Kidney epithelial cell (primary cell): ENCODE measurements around the gene KRT36. TPM values are rescaled to one million over a fixed set of nuclear protein-coding genes. Genes with fewer than 3 reads are reported as not detected.

Experiments
- DNase-seq: peaks from one replicate; pipeline ENCODE4 v3.0.0-alpha.2; 2010; ENCODE audit warnings: low read depth
- H3K27me3 ChIP-seq: 2 replicates; pipeline ENCODE4 v1.6.0; 2011; ENCODE audit warnings: low read length; ENCODE audit not compliant: control insufficient read depth, insufficient read depth
- H3K36me3 ChIP-seq: 2 replicates; pipeline ENCODE4 v1.5.1; 2011; ENCODE audit warnings: low read length; ENCODE audit not compliant: control insufficient read depth, insufficient read depth
- H3K4me3 ChIP-seq: 2 replicates; pipeline ENCODE4 v1.5.1; 2011; ENCODE audit warnings: low read depth, mild to moderate bottlenecking, control low read depth, low read length
- CTCF ChIP-seq: IDR thresholded peaks from 2 replicates; pipeline ENCODE4 v1.5.1; 2011; ENCODE audit warnings: mild to moderate bottlenecking, moderate library complexity, low read length, control low read depth, inconsistent platforms; ENCODE audit not compliant: insufficient read depth, poor library complexity, severe bottlenecking
- total RNA-seq: library from RNA; depleted of rRNA; stranded (reverse); fragments of >200 nt; gene quantifications from 2 replicates; pipeline ENCODE4 v1.2.3, GENCODE V29; 2015

KRT36 gene
- total RNA-seq, 1 donor from 2014 or later = not detected

- Histone ChIP-seq H3K4me3 (no peak overlapping the region), H3K27me3 (no peaks in the 10 kb centered on the region), H3K36me3 (no peaks in the 10 kb centered on the region)
- DNase-seq = no peak
- TF ChIP-seq CTCF = no peak
Observed at GRCh38 chr17:41453066-41453465, 36.6 kb downstream of the KRT36 start.

DNA sequence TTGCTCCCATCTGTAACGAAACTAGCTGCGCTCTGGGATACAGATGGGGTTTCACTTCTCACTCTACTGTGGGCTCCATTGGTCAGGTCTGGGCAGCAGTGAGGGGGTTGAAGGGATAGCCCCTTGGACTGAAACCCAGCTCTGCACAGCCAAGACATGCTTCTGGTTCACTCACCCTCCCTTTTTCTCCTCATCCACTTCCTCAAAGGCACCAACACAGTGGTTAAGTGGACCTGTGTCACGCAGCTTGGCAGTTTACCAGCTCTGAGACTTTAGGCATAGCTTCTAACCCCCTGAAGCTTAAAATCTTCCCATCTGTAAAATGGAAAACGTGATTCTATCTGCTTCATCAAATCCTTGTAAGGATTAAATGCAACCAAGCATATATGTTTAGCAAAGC is 37.4 kb downstream of the KRT36 start:
- no peak overlapping the region for H3K4me3 ChIP-seq
- no peak for TF ChIP-seq CTCF
- no peaks in the 10 kb centered on the region for H3K27me3 ChIP-seq
- no peaks in the 10 kb centered on the region for H3K36me3 ChIP-seq
- no peak for DNase-seq

DNA sequence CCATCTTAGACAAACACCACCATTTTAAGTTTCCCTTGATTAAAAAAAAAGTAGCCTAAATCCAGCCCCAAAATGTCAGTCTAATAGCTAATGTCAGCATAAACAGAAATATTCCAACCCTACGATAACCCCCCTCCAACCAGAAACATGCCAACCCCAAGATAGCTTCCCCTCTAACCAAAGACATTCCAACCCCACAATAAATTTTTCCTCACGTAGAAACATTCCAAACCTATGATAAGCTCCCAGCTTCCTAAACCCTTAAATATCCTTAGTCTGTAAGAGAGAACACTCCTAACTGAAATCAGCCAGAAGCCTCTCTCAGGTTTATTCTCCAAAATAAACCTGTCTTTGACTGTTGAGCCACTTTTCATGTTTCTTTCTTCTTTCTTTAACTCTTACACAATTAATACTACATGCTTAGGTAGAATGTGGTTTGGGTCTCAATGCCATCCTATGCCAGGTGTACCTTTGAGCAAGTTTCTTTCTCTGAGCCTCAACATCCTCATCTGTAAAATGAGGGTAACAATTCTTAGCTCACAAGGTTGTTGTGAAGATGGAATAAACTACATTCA is 38.5 kb downstream of the KRT36 start:
- DNase-seq = no peak
- no peak for TF ChIP-seq CTCF

DNA sequence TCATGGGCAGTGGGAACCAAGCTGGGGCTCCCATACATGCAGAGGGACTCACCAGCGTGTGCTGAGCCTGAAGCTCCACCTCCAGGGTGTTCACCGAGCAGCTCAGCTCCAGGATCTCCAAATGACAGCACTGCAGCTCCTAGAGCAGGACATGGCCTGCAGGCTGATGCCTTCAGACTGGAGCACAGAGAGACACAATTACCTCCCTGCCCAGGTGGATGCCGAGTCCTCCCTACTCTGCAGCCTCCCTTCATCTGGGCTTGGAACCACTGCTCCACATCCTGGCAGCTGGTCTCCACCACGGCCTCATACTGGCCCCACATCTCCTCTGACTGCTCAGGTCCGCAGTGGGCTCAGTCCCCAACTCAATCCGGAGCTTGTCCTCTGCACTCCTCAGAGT is 40.7 kb downstream of the KRT36 start:
- TF ChIP-seq CTCF = no peak
- H3K4me3 ChIP-seq = no peak overlapping the region
- DNase-seq = no peak
- H3K27me3 ChIP-seq = no peaks in the 10 kb centered on the region
- no peaks in the 10 kb centered on the region for H3K36me3 ChIP-seq

More for the DNA sequence above, 38.5 kb downstream of the KRT36 start:
- no peaks in the 10 kb centered on the region for H3K36me3 ChIP-seq
- no peak overlapping the region for H3K4me3 ChIP-seq
- no peaks in the 10 kb centered on the region for H3K27me3 ChIP-seq

DNA sequence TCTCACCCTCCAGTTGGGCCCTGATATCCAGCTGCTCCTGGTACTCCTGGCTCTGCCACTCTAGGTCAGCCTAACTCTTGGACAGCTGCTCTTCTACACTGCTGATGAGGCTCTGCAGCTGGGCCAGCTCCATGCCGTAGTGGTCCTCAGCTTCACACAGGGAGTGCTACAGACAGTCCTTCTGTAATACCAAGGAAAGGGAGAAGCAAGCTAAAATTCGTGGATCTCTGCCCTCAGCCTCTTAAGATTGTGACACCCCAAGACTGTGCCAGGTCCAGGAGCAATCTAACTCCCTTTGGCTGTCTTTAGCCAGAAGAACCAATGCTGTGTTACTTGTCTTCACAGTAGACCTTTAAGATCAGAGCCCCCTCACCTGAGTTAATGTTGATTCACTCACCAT is 41.2 kb downstream of the KRT36 start:
- Histone ChIP-seq H3K27me3 (no peaks in the 10 kb centered on the region), H3K4me3 (no peak overlapping the region)
- DNase-seq = no peak

More for the DNA sequence above, 41.2 kb downstream of the KRT36 start:
- TF ChIP-seq CTCF = no peak
- no peaks in the 10 kb centered on the region for H3K36me3 ChIP-seq
